ENCODE results near the gene CAMK1.

The CAMK1 gene

GRCh38 chr3:9715764-9716437, 53.8 kb downstream of the CAMK1 start:
- Histone ChIP-seq H3K4me3 (ENCODE audit: insufficient read length, low read depth) (no peak overlapping the region), H3K9me3 (ENCODE audit: insufficient read depth, low read length) (no peaks in the 10 kb centered on the region), H3K36me3 (ENCODE audit: insufficient read depth, insufficient read length, low read length) (no peaks in the 10 kb centered on the region), H3K27me3 (ENCODE audit: insufficient read depth, insufficient read length) (no peaks in the 10 kb centered on the region), H3K9ac (ENCODE audit: insufficient read length, low read depth) (no peak overlapping the region), H3K4me1 (ENCODE audit: insufficient read depth, insufficient read length) (no peaks in the 10 kb centered on the region)
- TF ChIP-seq ZNF274 (IDR thresholded peaks at IDR 0.05; ENCODE audit: low read depth, low read length) (no peak), SUZ12 (IDR thresholded peaks at IDR 0.05; ENCODE audit: extremely low read depth, insufficient read depth, insufficient read length) (no peak), YY1 (IDR thresholded peaks at IDR 0.05; ENCODE audit: insufficient read depth, insufficient read length) (no peak)
- no peak for DNase-seq (ENCODE audit: low read depth, low spot score)

- Histone ChIP-seq H3K9ac (ENCODE audit: insufficient read length, low read depth) (no peak overlapping the region), H3K4me1 (ENCODE audit: insufficient read depth, insufficient read length) (no peaks in the 10 kb centered on the region), H3K9me3 (ENCODE audit: insufficient read depth, low read length) (no peaks in the 10 kb centered on the region), H3K27me3 (ENCODE audit: insufficient read depth, insufficient read length) (no peaks in the 10 kb centered on the region), H3K4me3 (ENCODE audit: insufficient read length, low read depth) (no peak overlapping the region), H3K36me3 (ENCODE audit: insufficient read depth, insufficient read length, low read length) (no peaks in the 10 kb centered on the region)
- no peak for DNase-seq (ENCODE audit: low read depth, low spot score)
- no peak for TF ChIP-seq YY1 (IDR thresholded peaks at IDR 0.05; ENCODE audit: insufficient read depth, insufficient read length)
- TF ChIP-seq SUZ12 (IDR thresholded peaks at IDR 0.05; ENCODE audit: extremely low read depth, insufficient read depth, insufficient read length), result no peak
- no peak for TF ChIP-seq ZNF274 (IDR thresholded peaks at IDR 0.05; ENCODE audit: low read depth, low read length)
These were observed 54.6 kb downstream of the CAMK1 start for GRCh38 chr3:9715136-9715535.

- Histone ChIP-seq H3K9me3 (ENCODE audit: insufficient read depth, low read length) (no peaks in the 10 kb centered on the region), H3K4me1 (ENCODE audit: insufficient read depth, insufficient read length) (no peaks in the 10 kb centered on the region), H3K9ac (ENCODE audit: insufficient read length, low read depth) (no peak overlapping the region), H3K4me3 (ENCODE audit: insufficient read length, low read depth) (no peak overlapping the region), H3K36me3 (ENCODE audit: insufficient read depth, insufficient read length, low read length) (no peaks in the 10 kb centered on the region), H3K27me3 (ENCODE audit: insufficient read depth, insufficient read length) (no peaks in the 10 kb centered on the region)
- DNase-seq (ENCODE audit: low read depth, low spot score), result no peak
- TF ChIP-seq SUZ12 (IDR thresholded peaks at IDR 0.05; ENCODE audit: extremely low read depth, insufficient read depth, insufficient read length) (no peak), ZNF274 (IDR thresholded peaks at IDR 0.05; ENCODE audit: low read depth, low read length) (no peak), YY1 (IDR thresholded peaks at IDR 0.05; ENCODE audit: insufficient read depth, insufficient read length) (no peak)
These were observed 56.6 kb downstream of the CAMK1 start for GRCh38 chr3:9713142-9713541.

GRCh38 chr3:9712415-9712814, 57.3 kb downstream of the CAMK1 start:
- no peak for DNase-seq (ENCODE audit: low read depth, low spot score)
- Histone ChIP-seq H3K27me3 (ENCODE audit: insufficient read depth, insufficient read length) (no peaks in the 10 kb centered on the region), H3K9ac (ENCODE audit: insufficient read length, low read depth) (no peak overlapping the region), H3K4me1 (ENCODE audit: insufficient read depth, insufficient read length) (no peaks in the 10 kb centered on the region), H3K9me3 (ENCODE audit: insufficient read depth, low read length) (no peaks in the 10 kb centered on the region), H3K4me3 (ENCODE audit: insufficient read length, low read depth) (no peak overlapping the region), H3K36me3 (ENCODE audit: insufficient read depth, insufficient read length, low read length) (no peaks in the 10 kb centered on the region)
- TF ChIP-seq ZNF274 (IDR thresholded peaks at IDR 0.05; ENCODE audit: low read depth, low read length), result no peak
- no peak for TF ChIP-seq YY1 (IDR thresholded peaks at IDR 0.05; ENCODE audit: insufficient read depth, insufficient read length)
- TF ChIP-seq SUZ12 (IDR thresholded peaks at IDR 0.05; ENCODE audit: extremely low read depth, insufficient read depth, insufficient read length), result no peak

- H3K4me3 ChIP-seq (ENCODE audit: insufficient read length, low read depth), result no peak overlapping the region
- no peak overlapping the region for H3K9ac ChIP-seq (ENCODE audit: insufficient read length, low read depth)
- DNase-seq (ENCODE audit: low read depth, low spot score), result no peak
- H3K4me1 ChIP-seq (ENCODE audit: insufficient read depth, insufficient read length), result peaks cover 5% of the 10 kb centered on the region
- TF ChIP-seq YY1 (IDR thresholded peaks at IDR 0.05; ENCODE audit: insufficient read depth, insufficient read length), result no peak
- TF ChIP-seq SUZ12 (IDR thresholded peaks at IDR 0.05; ENCODE audit: extremely low read depth, insufficient read depth, insufficient read length), result no peak
- TF ChIP-seq ZNF274 (IDR thresholded peaks at IDR 0.05; ENCODE audit: low read depth, low read length), result no peak
- no peaks in the 10 kb centered on the region for H3K27me3 ChIP-seq (ENCODE audit: insufficient read depth, insufficient read length)
- no peaks in the 10 kb centered on the region for H3K36me3 ChIP-seq (ENCODE audit: insufficient read depth, insufficient read length, low read length)
- H3K9me3 ChIP-seq (ENCODE audit: insufficient read depth, low read length), result no peaks in the 10 kb centered on the region
These were observed 59.5 kb downstream of the CAMK1 start for GRCh38 chr3:9710174-9710739.
